OCI-LY7 (cell line): Measurements from ENCODE around the gene PPP2R5C. TPM values are rescaled to one million over a fixed set of nuclear protein-coding genes. Genes with fewer than 3 reads are reported as not detected.

ENCODE experiments used
- BruUV-seq: library from RNA; stranded (reverse); fragments of 400-500 nt; replicated peaks from 2 replicates; lab custom pipeline; 2021; lab: Mats Ljungman, UMichigan
- CTCF ChIA-PET: fragments of 300-600 bp; sonication (Branson Sonifier 250); formaldehyde crosslinking; loops from one replicate; lab custom pipeline; 2022; ENCODE audit warnings: antibody characterized with exemption; ENCODE audit not compliant: unreplicated experiment; lab: Charles Lee
- POLR2A ChIA-PET: fragments of 300-600 bp; sonication (Branson Sonifier 250); formaldehyde crosslinking; loops from one replicate; lab custom pipeline; 2022; ENCODE audit warnings: antibody characterized with exemption; lab: Charles Lee
- DNase-seq: peaks from one replicate; pipeline ENCODE4 v3.0.0-alpha.2; 2015; ENCODE audit warnings: low spot score
- H2AFZ ChIP-seq: fragments of 200-600 bp; sonication (generic), shearing (Covaris generic); 2 replicates; pipeline ENCODE4 v1.6.1; 2014; ENCODE audit warnings: mild to moderate bottlenecking, antibody characterized with exemption, low read length, moderate library complexity
- H3K27ac ChIP-seq: fragments of 200-600 bp; sonication (generic); 2 replicates; pipeline ENCODE4 v1.5.1; 2014; ENCODE audit warnings: mixed run types, low read depth, mild to moderate bottlenecking, moderate library complexity, low read length, inconsistent platforms; ENCODE audit not compliant: poor library complexity, severe bottlenecking
- H3K36me3 ChIP-seq: fragments of 200-600 bp; sonication (generic); 2 replicates; pipeline ENCODE4 v1.6.1; 2014; ENCODE audit warnings: mild to moderate bottlenecking, antibody characterized with exemption, low read length, moderate library complexity, mixed read lengths; ENCODE audit not compliant: insufficient read depth
- H3K4me1 ChIP-seq: fragments of 200-600 bp; sonication (generic); 2 replicates; pipeline ENCODE4 v1.5.1; 2014; ENCODE audit warnings: mild to moderate bottlenecking, low read length; ENCODE audit not compliant: insufficient read depth, poor library complexity, severe bottlenecking
- H3K4me2 ChIP-seq: fragments of 200-600 bp; sonication (generic); 2 replicates; pipeline ENCODE4 v1.6.1; 2014; ENCODE audit warnings: mild to moderate bottlenecking, low read length
- H3K4me3 ChIP-seq: fragments of 200-600 bp; sonication (generic); 2 replicates; pipeline ENCODE4 v1.5.1; 2014; ENCODE audit warnings: mild to moderate bottlenecking, low read depth, low read length; ENCODE audit not compliant: poor library complexity, severe bottlenecking
- H3K79me2 ChIP-seq: fragments of 200-600 bp; sonication (generic); 2 replicates; pipeline ENCODE4 v1.6.1; 2016; ENCODE audit warnings: low read depth, mild to moderate bottlenecking, low read length, moderate library complexity, mixed read lengths; ENCODE audit not compliant: insufficient read depth
- H3K9me2 ChIP-seq: fragments of 200-600 bp; sonication (generic); 2 replicates; pipeline ENCODE4 v1.6.1; 2016; ENCODE audit warnings: mild to moderate bottlenecking, low read length, mixed read lengths; ENCODE audit not compliant: insufficient read depth
- H3K9me3 ChIP-seq: fragments of 200-600 bp; sonication (generic); 2 replicates; pipeline ENCODE4 v1.6.1; 2014; ENCODE audit warnings: mild to moderate bottlenecking, mixed run types, low read length, mixed read lengths
- H4K20me1 ChIP-seq: fragments of 200-600 bp; sonication (generic); 2 replicates; pipeline ENCODE4 v1.6.1; 2014; ENCODE audit warnings: mild to moderate bottlenecking, antibody characterized with exemption, low read length, moderate library complexity, mixed read lengths; ENCODE audit not compliant: insufficient read depth
- CTCF ChIP-seq: fragments of 200-600 bp; sonication (generic); conservative IDR thresholded peaks from 2 replicates; pipeline ENCODE4 v1.5.1; 2014; ENCODE audit warnings: mild to moderate bottlenecking, antibody characterized with exemption, low read length, moderate library complexity, mixed read lengths
- EZH2phosphoT487 ChIP-seq: fragments of 200-600 bp; sonication (generic); IDR thresholded peaks from 2 replicates; pipeline ENCODE4 v1.6.1; 2018; ENCODE audit warnings: low read depth, borderline replicate concordance, mild to moderate bottlenecking, mixed run types, antibody characterized with exemption, low read length, moderate library complexity, mixed read lengths
- intact Hi-C: fragments of 100-400 bp; cut with micrococcal nuclease; formaldehyde crosslinking; loops from one replicate; pipeline ENCODE4 v1.10.0; 2022; ENCODE audit not compliant: unreplicated experiment
- total RNA-seq, 2 experiments: library from RNA; depleted of rRNA in 1 of 2; stranded (reverse); fragments of >200 nt in 1 of 2; shearing (Covaris generic) in 1 of 2; gene quantifications; 2 replicates each; pipeline ENCODE4 v1.2.3, GENCODE V29; 2014 to 2022

Gene PPP2R5C
- total RNA-seq, 2 experiments from 2014 or later: 161 to 236 TPM

GRCh38 chr14:101959277-101959676 is 197.8 kb downstream of the PPP2R5C start:
- H3K9me2 ChIP-seq: no peaks in the 10 kb centered on the region
- H4K20me1 ChIP-seq: no peaks in the 10 kb centered on the region
- H3K9me3 ChIP-seq: no peaks in the 10 kb centered on the region
- DNase-seq: no peak
- no peak for TF ChIP-seq CTCF
- TF ChIP-seq EZH2phosphoT487: no peak
- no peaks in the 10 kb centered on the region for H3K79me2 ChIP-seq
- POLR2A ChIA-PET: interaction anchor here (0.7 to 1.8 kb wide), 2 partner anchors 11 to 120 kb away, joined by 4 to 7 read pairs; no protein-coding TSS in a partner anchor
- CTCF ChIA-PET: no interaction called here
- no TSS peak for BruUV-seq
- intact Hi-C loops: no loop called here
- H3K36me3 ChIP-seq: no peaks in the 10 kb centered on the region
- no peak overlapping the region for H3K4me3 ChIP-seq
- H3K4me2 ChIP-seq: no peak overlapping the region
- H2AFZ ChIP-seq: no peak overlapping the region
- H3K4me1 ChIP-seq: peaks cover 13% of the 10 kb centered on the region
- no peak overlapping the region for H3K27ac ChIP-seq

- H4K20me1 ChIP-seq: no peaks in the 10 kb centered on the region
- no peak overlapping the region; the same call in 1 of the 2 replicates for H3K4me2 ChIP-seq
- DNase-seq: peak; percentile 60
- no peaks in the 10 kb centered on the region for H3K36me3 ChIP-seq
- H3K4me3 ChIP-seq: no peak overlapping the region
- ChIA-PET CTCF (no interaction called here), POLR2A (interaction anchor here (2.3 kb wide), 1 partner anchor 12 kb away, joined by 7 read pairs; no protein-coding TSS in a partner anchor)
- H2AFZ ChIP-seq: peak overlapping the region; percentile 15; the same call in 1 of the 2 replicates
- intact Hi-C loops: loop anchor here (2.0 to 5.0 kb wide), 6 partner anchors 33 to 357 kb away; partner anchors contain the start of gene ZNF839
- H3K9me3 ChIP-seq: no peaks in the 10 kb centered on the region
- no peaks in the 10 kb centered on the region for H3K9me2 ChIP-seq
- peak; percentile 73 for TF ChIP-seq CTCF
- TF ChIP-seq EZH2phosphoT487: no peak
- no TSS peak for BruUV-seq
- H3K79me2 ChIP-seq: peaks cover 7% of the 10 kb centered on the region; the same call in 1 of the 2 replicates
- H3K27ac ChIP-seq: no peak overlapping the region
- H3K4me1 ChIP-seq: peaks cover 13% of the 10 kb centered on the region
These were observed 198.7 kb downstream of the PPP2R5C start for GRCh38 chr14:101960225-101960624.
